Activated CD4-positive, alpha-beta T cell treated with anti-CD3 and anti-CD28 coated beads, Interleukin-2, amount 10 ng/mL, durations not matched to agents 24 days and 14 days (primary cell): ENCODE data around the gene SMPD1. TPM values are rescaled to one million over a fixed set of nuclear protein-coding genes. Genes with fewer than 3 reads are reported as not detected.
"Not testable (repeated sequence)": the region's sequence is repeated elsewhere in the genome, so short reads cannot be mapped to it uniquely, and the experiment has no call there.

Experiments
- DNase-seq: peaks from one replicate; pipeline ENCODE4 v3.0.0; 2022
- H3K27ac Mint-ChIP-seq: one replicate; pipeline ENCODE4 v1.8.0; 2022; ENCODE audit warnings: mild to moderate bottlenecking, mixed read lengths
- H3K27me3 Mint-ChIP-seq: one replicate; pipeline ENCODE4 v1.8.0; 2022; ENCODE audit warnings: mixed read lengths
- H3K36me3 Mint-ChIP-seq: one replicate; pipeline ENCODE4 v1.8.0; 2022; ENCODE audit warnings: low read depth, mild to moderate bottlenecking, mixed read lengths
- H3K4me1 Mint-ChIP-seq: one replicate; pipeline ENCODE4 v1.8.0; 2021; ENCODE audit warnings: mixed read lengths
- H3K4me3 Mint-ChIP-seq: one replicate; pipeline ENCODE4 v1.8.0; 2022; ENCODE audit warnings: mild to moderate bottlenecking, moderate library complexity, mixed read lengths
- H3K9me3 Mint-ChIP-seq: one replicate; pipeline ENCODE4 v1.8.0; 2021; ENCODE audit warnings: mixed read lengths
- intact Hi-C: fragments of 100-400 bp; cut with micrococcal nuclease; formaldehyde crosslinking; loops from one replicate; pipeline ENCODE4 v1.15.1; 2023
- total RNA-seq: library from RNA; stranded (reverse); gene quantifications from 2 replicates; pipeline ENCODE4 v1.2.3, GENCODE V29; 2022

The SMPD1 gene
- total RNA-seq, 1 donor from 2014 or later = 10.0 TPM

- intact Hi-C loops = no loop called here
- Mint-ChIP-seq H3K9me3 (no peaks in the 10 kb centered on the region), H3K36me3 (no peaks in the 10 kb centered on the region), H3K27ac (no peak overlapping the region), H3K4me3 (no peak overlapping the region), H3K27me3 (no peaks in the 10 kb centered on the region), H3K4me1 (peaks cover 2% of the 10 kb centered on the region)
- no peak for DNase-seq
Measured at GRCh38 chr11:6365659-6366058, 24.6 kb upstream of the SMPD1 start.

GRCh38 chr11:6371825-6372224 lies 18.4 kb upstream of the SMPD1 start:
- no peak overlapping the region for H3K27ac Mint-ChIP-seq
- intact Hi-C loops = no loop called here
- no peak overlapping the region for H3K4me3 Mint-ChIP-seq
- H3K36me3 Mint-ChIP-seq = no peaks in the 10 kb centered on the region
- H3K4me1 Mint-ChIP-seq = peaks cover 9% of the 10 kb centered on the region
- H3K27me3 Mint-ChIP-seq = no peaks in the 10 kb centered on the region
- no peaks in the 10 kb centered on the region for H3K9me3 Mint-ChIP-seq
- no peak for DNase-seq

- Mint-ChIP-seq H3K27me3 (no peaks in the 10 kb centered on the region), H3K4me1 (peaks cover 29% of the 10 kb centered on the region), H3K36me3 (no peaks in the 10 kb centered on the region), H3K9me3 (no peaks in the 10 kb centered on the region), H3K4me3 (peak overlapping the region; percentile 2), H3K27ac (peak overlapping the region; percentile 10)
- peak; percentile 66 for DNase-seq
- intact Hi-C loops = no loop called here
Measured at GRCh38 chr11:6377902-6378639, 12.2 kb upstream of the SMPD1 start.

GRCh38 chr11:6378640-6378989 lies 11.7 kb upstream of the SMPD1 start:
- DNase-seq = no peak
- H3K4me1 Mint-ChIP-seq = peaks cover 29% of the 10 kb centered on the region
- H3K27me3 Mint-ChIP-seq = no peaks in the 10 kb centered on the region
- H3K4me3 Mint-ChIP-seq = no peak overlapping the region
- H3K27ac Mint-ChIP-seq = no peak overlapping the region
- no peaks in the 10 kb centered on the region for H3K9me3 Mint-ChIP-seq
- intact Hi-C loops = no loop called here
- H3K36me3 Mint-ChIP-seq = no peaks in the 10 kb centered on the region

GRCh38 chr11:6385046-6385777 lies 5.1 kb upstream of the SMPD1 start:
- H3K9me3 Mint-ChIP-seq = no peaks in the 10 kb centered on the region
- no peak overlapping the region for H3K27ac Mint-ChIP-seq
- peaks cover 20% of the 10 kb centered on the region for H3K4me1 Mint-ChIP-seq
- intact Hi-C loops = no loop called here
- no peak for DNase-seq
- no peak overlapping the region for H3K4me3 Mint-ChIP-seq
- H3K36me3 Mint-ChIP-seq = no peaks in the 10 kb centered on the region
- H3K27me3 Mint-ChIP-seq = no peaks in the 10 kb centered on the region

- intact Hi-C loops = no loop called here
- Mint-ChIP-seq H3K36me3 (peaks cover 10% of the 10 kb centered on the region), H3K4me1 (peaks cover 34% of the 10 kb centered on the region), H3K27ac (no peak overlapping the region), H3K4me3 (no peak overlapping the region), H3K27me3 (no peaks in the 10 kb centered on the region), H3K9me3 (no peaks in the 10 kb centered on the region)
- DNase-seq = no peak
Measured at GRCh38 chr11:6387811-6388599, 2.3 kb upstream of the SMPD1 start.

GRCh38 chr11:6388748-6389147 lies 1.5 kb upstream of the SMPD1 start:
- Mint-ChIP-seq H3K27me3 (no peaks in the 10 kb centered on the region), H3K9me3 (no peaks in the 10 kb centered on the region), H3K4me3 (no peak overlapping the region), H3K4me1 (peaks cover 36% of the 10 kb centered on the region), H3K27ac (no peak overlapping the region), H3K36me3 (peaks cover 17% of the 10 kb centered on the region)
- intact Hi-C loops = no loop called here
- DNase-seq = no peak

GRCh38 chr11:6390718-6391469 lies 620 bp downstream of the SMPD1 start:
- Mint-ChIP-seq H3K36me3 (peaks cover 23% of the 10 kb centered on the region), H3K4me1 (peaks cover 30% of the 10 kb centered on the region), H3K9me3 (no peaks in the 10 kb centered on the region), H3K27me3 (no peaks in the 10 kb centered on the region), H3K27ac (peak overlapping the region; percentile 51), H3K4me3 (peak overlapping the region; percentile 85)
- DNase-seq = no peak
- intact Hi-C loops = loop anchor here (1.0 to 2.0 kb wide), 7 partner anchors 11 to 222 kb away; partner anchors contain the start of genes APBB1, ARFIP2, FHIP1B and TAF10

GRCh38 chr11:6391537-6392134 lies 1.4 kb downstream of the SMPD1 start:
- peak; percentile 57 for DNase-seq
- intact Hi-C loops = loop anchor here (2.0 kb wide), 2 partner anchors 51 to 221 kb away; partner anchors contain the start of gene TAF10
- Mint-ChIP-seq H3K36me3 (peaks cover 27% of the 10 kb centered on the region), H3K4me1 (peaks cover 32% of the 10 kb centered on the region), H3K9me3 (no peaks in the 10 kb centered on the region), H3K4me3 (peak overlapping the region; percentile 85), H3K27me3 (no peaks in the 10 kb centered on the region), H3K27ac (no peak overlapping the region)

- DNase-seq, H3K9me3 Mint-ChIP-seq, H3K27ac Mint-ChIP-seq, H3K27me3 Mint-ChIP-seq, intact Hi-C loops, H3K4me3 Mint-ChIP-seq: not testable (repeated sequence)
- H3K36me3 Mint-ChIP-seq = peaks cover 32% of the 10 kb centered on the region
- peaks cover 32% of the 10 kb centered on the region for H3K4me1 Mint-ChIP-seq
Measured at GRCh38 chr11:6392251-6392650, 2.0 kb downstream of the SMPD1 start.

GRCh38 chr11:6393989-6394670 lies 3.9 kb downstream of the SMPD1 start:
- Mint-ChIP-seq H3K36me3 (peaks cover 49% of the 10 kb centered on the region), H3K4me1 (peaks cover 32% of the 10 kb centered on the region), H3K9me3 (no peaks in the 10 kb centered on the region), H3K4me3 (no peak overlapping the region), H3K27ac (no peak overlapping the region), H3K27me3 (no peaks in the 10 kb centered on the region)
- intact Hi-C loops = no loop called here
- peak; percentile 55 for DNase-seq

GRCh38 chr11:6395470-6396060 lies 5.3 kb downstream of the SMPD1 start:
- Mint-ChIP-seq H3K27me3 (no peaks in the 10 kb centered on the region), H3K4me1 (peaks cover 23% of the 10 kb centered on the region), H3K36me3 (peaks cover 61% of the 10 kb centered on the region), H3K27ac (no peak overlapping the region), H3K4me3 (no peak overlapping the region), H3K9me3 (no peaks in the 10 kb centered on the region)
- no peak for DNase-seq
- intact Hi-C loops = no loop called here
